HG02852 (cell line): Measurements from ENCODE around the gene GDF10.

ENCODE experiments used
- ATAC-seq: cut with Tn5 transposase; IDR thresholded peaks from one replicate; pipeline ENCODE4 v1.9.1; 2021; ENCODE audit warnings: mild to moderate bottlenecking, moderate library complexity; ENCODE audit not compliant: unreplicated experiment

The GDF10 gene

DNA sequence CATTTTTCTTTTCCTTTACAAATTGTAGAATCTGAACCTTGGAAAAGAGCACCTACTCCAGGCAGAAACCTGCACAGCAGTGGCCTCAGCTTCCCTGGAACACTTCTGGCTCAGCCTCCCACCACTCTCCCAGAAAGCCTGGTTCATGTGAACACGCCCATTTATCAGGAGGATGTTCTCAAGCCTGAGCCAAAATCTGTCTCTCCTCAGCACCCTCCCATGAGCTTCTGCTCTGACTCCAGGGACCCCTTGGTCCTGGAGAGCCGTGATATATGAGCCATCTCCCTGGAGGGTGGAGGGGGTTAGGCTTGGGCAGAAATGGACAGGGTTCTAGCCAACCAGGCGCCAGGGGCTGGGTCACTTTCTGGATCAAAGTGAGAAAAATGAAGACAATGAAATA is 32.4 kb downstream of the GDF10 start:
- no peak for ATAC-seq

GRCh38 chr10:47332946-47333345 is 32.9 kb downstream of the GDF10 start:
- no peak for ATAC-seq

- ATAC-seq: no peak
These were observed 33.5 kb downstream of the GDF10 start for GRCh38 chr10:47333532-47333931.

DNA sequence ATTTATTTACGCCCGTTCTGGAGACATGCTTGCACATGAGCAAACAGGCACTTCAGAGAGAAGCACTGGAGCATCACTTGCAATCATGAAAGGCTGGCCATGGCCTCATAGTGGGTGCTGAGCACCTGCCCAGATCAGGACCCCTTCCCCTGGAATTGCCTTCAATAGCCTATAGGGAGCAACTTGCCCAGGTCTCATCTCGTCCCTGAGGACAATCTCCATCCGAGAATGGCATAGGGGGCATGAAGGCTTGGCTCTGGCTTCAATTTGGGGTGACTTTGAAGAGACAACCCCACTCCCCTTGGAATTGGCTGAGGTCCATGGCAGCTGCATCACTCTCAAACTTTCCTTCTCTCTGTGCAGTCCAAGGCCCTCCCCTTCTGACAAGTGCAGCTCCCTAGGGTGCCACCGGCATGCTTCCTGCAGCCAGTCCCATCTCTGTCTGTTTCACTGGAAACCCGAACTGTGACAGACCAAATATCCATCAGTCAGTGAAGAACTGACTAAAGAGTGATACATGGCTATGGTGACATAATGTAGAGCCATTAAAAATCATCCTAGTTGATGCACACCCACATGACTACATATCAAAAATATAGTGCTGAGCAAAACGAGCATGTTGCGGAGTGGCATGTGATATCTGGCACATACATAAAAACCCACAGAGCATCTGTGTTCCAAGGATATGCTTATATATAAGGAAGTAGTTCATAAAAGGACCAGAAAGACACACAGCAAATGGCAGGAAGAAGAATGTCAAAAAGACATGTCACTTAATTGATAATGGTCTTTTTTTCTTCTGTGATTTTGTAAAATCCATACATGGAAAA is 34.7 kb downstream of the GDF10 start:
- no peak for ATAC-seq

GRCh38 chr10:47335906-47336305 is 35.9 kb downstream of the GDF10 start:
- no peak for ATAC-seq

GRCh38 chr10:47336387-47337134 is 36.6 kb downstream of the GDF10 start:
- ATAC-seq: no peak

DNA sequence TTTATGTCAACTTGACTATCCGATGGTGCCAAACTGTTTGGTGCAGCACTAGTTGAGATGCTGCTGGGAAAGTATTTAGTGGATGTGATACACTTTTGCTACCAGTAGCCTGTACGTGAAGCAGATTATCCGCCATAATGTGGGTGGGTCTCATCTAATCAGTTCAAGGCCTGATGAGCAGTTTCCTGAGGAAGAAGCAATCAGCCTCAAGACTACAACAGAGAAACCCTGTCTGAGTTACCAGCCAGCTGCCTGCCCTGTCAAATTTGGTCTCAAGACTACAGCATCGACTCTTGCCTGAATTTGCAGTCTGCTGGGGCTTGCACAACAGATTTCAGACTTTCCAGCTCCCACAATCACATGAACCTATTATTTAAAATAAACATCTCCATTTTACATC is 37.3 kb downstream of the GDF10 start:
- ATAC-seq: no peak

- no peak for ATAC-seq
These were observed 39.3 kb downstream of the GDF10 start for GRCh38 chr10:47339186-47339735.

DNA sequence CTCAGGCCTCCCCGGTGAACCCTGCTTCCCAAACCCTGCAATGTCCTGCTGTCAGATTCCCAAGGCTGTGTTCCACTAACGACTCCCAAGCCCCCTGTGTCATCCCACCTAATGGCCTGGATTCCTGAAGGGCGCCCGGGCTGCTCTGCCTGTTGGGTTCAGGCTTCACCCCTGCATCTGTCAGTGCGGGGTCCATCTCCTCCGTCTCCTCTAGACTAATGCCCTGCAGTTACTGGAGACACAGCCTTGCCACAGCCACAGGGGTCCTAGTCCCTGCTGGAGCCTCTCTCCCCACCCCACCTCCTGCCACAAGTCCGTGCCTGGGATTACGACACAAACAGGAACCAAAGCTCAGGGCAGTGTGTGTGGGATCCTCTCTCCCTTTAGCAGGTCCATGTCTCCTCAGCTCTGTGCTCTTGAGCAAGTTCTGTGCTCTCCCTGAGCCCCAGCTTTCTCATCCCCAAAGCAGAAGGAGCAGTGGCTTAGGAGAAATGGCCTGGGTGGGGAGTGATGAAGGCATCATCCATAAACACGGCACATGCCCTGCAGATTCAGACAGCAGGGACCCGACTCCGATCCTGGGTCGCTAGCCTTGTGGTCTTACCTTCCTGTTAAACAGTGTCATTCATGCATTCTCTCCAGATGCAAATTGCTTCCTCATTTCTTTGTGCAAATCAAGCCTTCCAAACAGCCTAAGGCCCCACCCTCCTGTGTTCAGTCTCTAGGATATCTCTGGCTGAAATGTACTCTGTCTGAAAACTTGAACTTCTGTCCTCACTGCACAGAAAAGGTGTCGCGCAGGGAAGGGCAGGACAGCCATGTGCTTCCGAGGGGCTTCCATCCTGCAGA is 40.0 kb downstream of the GDF10 start:
- ATAC-seq: no peak

DNA sequence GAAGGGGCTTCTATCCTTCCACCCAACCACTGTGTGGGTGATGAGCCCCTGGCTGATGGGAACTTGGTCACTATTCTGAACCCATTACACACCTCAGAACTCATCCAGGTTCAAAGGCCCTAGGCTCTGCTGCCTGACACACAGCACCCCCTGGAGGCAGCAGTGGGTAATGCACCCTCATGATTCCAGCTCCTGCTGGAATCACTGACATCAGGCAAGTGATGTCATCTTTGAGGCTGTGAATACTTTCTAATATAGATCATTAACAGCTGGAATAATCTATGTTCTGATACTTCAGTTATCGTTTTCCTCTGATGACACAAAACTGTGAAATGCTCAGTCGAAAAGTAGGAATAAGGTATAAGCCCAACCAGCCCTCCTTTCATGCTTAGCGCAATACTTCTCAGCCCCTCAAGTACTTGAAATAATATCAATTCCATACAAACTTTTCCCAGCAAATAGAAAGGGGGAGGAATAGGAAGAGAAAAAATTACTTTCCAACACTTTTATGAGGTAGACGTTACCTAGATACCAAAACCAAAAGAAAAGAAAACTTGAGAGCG is 40.7 kb downstream of the GDF10 start:
- no peak for ATAC-seq

DNA sequence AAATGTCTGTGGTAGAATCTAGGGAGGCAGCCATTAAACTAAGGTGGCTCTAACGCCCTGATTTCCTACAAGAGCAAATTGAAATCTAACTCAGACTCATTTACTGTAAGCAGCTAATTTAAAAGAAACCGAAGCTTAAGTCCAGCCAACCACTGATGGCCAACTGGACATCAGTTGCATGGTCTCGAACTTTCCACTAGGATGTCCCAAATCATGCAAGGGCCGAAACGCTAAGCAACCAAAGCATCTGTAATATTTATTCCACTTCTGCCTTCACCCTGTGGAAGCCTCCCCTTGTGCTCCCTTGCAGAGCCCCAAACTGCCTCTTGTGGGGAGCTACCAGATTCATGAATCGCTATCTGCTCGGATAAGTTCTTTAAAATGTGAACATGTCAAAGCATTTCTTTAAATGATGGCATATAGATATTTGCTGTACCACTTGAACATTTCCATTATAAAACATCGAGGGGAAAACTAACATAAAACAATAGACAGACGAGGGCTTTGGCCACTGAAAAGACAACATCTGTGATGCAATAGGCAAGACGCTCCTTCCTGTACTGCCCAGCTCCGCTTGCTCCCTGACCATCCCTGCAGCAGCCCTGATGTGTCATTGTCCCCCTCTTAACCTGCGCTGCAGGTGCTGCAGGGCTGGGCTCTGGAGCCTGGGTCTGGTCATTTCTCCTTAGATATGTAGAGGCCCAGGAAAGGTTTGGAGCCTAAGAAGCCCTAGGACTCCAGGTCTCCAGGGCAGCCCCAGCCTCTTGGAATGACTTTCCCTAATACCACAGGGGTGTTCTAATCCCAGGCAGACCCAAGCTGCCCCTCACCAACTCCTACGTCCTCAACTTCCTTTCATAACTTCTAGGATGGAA is 45.2 kb downstream of the GDF10 start:
- no peak for ATAC-seq

GRCh38 chr10:47346581-47347302 is 46.7 kb downstream of the GDF10 start:
- no peak for ATAC-seq

DNA sequence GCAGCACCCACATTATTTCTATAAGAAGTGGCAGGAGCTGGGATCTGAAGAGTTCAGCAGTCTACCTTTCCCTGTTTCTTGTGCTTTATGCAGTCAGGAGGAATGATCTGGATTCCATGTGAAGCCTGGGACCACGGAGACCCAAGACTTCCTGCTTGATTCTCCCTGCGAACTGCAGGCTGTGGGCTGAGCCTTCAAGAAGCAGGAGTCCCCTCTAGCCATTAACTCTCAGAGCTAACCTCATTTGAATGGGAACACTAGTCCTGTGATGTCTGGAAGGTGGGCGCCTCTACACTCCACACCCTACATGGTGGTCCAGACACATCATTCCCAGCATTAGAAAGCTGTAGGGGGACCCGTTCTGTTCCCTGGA is 47.3 kb downstream of the GDF10 start:
- ATAC-seq: no peak

- ATAC-seq: no peak
These were observed 48.2 kb downstream of the GDF10 start, which contains the start of gene RBP3 for GRCh38 chr10:47348138-47348651. TSS of gene RBP3 (plus strand) at chr10:47348363. CDS start at chr10:47348485, 122 bp downstream.

DNA sequence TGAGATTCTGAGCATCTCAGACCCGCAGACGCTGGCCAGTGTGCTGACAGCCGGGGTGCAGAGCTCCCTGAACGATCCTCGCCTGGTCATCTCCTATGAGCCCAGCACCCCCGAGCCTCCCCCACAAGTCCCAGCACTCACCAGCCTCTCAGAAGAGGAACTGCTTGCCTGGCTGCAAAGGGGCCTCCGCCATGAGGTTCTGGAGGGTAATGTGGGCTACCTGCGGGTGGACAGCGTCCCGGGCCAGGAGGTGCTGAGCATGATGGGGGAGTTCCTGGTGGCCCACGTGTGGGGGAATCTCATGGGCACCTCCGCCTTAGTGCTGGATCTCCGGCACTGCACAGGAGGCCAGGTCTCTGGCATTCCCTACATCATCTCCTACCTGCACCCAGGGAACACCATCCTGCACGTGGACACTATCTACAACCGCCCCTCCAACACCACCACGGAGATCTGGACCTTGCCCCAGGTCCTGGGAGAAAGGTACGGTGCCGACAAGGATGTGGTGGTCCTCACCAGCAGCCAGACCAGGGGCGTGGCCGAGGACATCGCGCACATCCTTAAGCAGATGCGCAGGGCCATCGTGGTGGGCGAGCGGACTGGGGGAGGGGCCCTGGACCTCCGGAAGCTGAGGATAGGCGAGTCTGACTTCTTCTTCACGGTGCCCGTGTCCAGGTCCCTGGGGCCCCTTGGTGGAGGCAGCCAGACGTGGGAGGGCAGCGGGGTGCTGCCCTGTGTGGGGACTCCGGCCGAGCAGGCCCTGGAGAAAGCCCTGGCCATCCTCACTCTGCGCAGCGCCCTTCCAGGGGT is 48.9 kb downstream of the GDF10 start:
- ATAC-seq: no peak

GRCh38 chr10:47349516-47349915 is 49.5 kb downstream of the GDF10 start:
- no peak for ATAC-seq

GRCh38 chr10:47349941-47350371 is 50.0 kb downstream of the GDF10 start:
- no peak for ATAC-seq
